ENCODE measurements around the gene C19orf18. TPM values are rescaled to one million over a fixed set of nuclear protein-coding genes. Genes with fewer than 3 reads are reported as not detected.

The C19orf18 gene
- total RNA-seq, 1 experiment from 2014 or later, result 0.98 TPM

DNA sequence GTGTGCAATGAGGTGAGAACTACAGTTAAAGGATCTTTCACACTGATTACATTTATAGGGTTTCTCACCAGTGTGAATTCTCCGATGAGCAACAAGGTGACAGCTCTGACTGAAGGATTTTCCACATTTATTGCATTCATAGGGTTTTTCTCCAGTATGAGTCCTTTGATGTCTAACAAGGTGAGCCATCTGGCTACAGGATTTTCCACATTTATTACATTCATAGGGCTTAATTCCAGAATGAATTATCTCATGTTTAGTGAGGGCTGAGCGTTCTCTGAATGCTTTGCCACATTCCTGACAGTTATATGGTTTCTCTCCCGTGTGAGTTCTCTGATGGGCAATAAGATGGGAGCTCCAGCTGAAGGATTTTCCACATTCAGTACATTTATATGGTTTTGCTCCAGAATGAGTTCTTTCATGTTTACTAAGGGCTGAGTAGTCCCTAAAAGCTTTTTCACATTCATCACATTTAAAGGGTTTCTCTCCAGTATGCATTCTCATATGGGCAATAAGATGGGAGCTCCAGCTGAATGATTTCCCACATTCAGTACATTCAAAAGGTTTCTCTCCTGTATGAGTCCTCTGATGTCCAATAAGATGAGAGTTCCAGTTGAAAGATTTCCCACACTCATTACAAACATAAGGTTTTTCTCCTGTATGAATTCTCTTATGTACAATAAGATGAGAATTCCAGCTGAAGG, 4.4 kb upstream of the C19orf18 start:
- ChIA-PET CTCF (interaction anchor here (0.5 kb wide), 1 partner anchor 31 kb away, joined by 3 read pairs; no protein-coding TSS in a partner anchor), POLR2A (no interaction called here)
- ATAC-seq (no peak), DNase-seq (ENCODE audit: low read depth, low spot score) (no peak)
- intact Hi-C loops (cut with micrococcal nuclease; ENCODE audit: unreplicated experiment), result no loop called here
- in situ Hi-C loops (cut with HindIII; ENCODE audit: low pct_unique_long_range_greater_than_20kb, low sequenced_read_pairs), result no loop called here
- no peak for TF ChIP-seq TCF7L2 (IDR thresholded peaks at IDR 0.05; ENCODE audit: low read depth, low read length)
- TF ChIP-seq, protein P1, sequence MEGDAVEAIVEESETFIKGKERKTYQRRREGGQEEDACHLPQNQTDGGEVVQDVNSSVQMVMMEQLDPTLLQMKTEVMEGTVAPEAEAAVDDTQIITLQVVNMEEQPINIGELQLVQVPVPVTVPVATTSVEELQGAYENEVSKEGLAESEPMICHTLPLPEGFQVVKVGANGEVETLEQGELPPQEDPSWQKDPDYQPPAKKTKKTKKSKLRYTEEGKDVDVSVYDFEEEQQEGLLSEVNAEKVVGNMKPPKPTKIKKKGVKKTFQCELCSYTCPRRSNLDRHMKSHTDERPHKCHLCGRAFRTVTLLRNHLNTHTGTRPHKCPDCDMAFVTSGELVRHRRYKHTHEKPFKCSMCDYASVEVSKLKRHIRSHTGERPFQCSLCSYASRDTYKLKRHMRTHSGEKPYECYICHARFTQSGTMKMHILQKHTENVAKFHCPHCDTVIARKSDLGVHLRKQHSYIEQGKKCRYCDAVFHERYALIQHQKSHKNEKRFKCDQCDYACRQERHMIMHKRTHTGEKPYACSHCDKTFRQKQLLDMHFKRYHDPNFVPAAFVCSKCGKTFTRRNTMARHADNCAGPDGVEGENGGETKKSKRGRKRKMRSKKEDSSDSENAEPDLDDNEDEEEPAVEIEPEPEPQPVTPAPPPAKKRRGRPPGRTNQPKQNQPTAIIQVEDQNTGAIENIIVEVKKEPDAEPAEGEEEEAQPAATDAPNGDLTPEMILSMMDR (IDR thresholded peaks at IDR 0.05), result no peak
- TF ChIP-seq SIN3A (IDR thresholded peaks at IDR 0.05; ENCODE audit: borderline replicate concordance, insufficient read depth, low read depth, low read length), result no peak
- TF ChIP-seq REST (IDR thresholded peaks at IDR 0.05; ENCODE audit: insufficient read depth in 1 of 2, low read depth in 2 of 2, low read length in 1 of 2), result no peak
- no peak for TF ChIP-seq POLR2AphosphoS5 (IDR thresholded peaks at IDR 0.05; ENCODE audit: low read depth, low read length)
- Histone ChIP-seq H3K27me3 (ENCODE audit: control insufficient read depth, insufficient read depth, low read length) (no peaks in the 10 kb centered on the region), H3K27ac (ENCODE audit: low read length) (no peak overlapping the region), H3K4me3 (ENCODE audit: low read depth in 2 of 2, low read length in 2 of 2) (no peak overlapping the region), H3K9me3 (ENCODE audit: control insufficient read depth, insufficient read depth, low read depth, low read length) (peaks cover 90% of the 10 kb centered on the region), H3K4me1 (ENCODE audit: control insufficient read depth, insufficient read depth, low read length) (no peaks in the 10 kb centered on the region), H3K36me3 (ENCODE audit: control insufficient read depth, insufficient read depth, low read length) (peaks cover under 1% of the 10 kb centered on the region; the same call in 1 of the 2 replicates)
- TSS peak; percentile 24 for BruUV-seq (replicated peaks)

DNA sequence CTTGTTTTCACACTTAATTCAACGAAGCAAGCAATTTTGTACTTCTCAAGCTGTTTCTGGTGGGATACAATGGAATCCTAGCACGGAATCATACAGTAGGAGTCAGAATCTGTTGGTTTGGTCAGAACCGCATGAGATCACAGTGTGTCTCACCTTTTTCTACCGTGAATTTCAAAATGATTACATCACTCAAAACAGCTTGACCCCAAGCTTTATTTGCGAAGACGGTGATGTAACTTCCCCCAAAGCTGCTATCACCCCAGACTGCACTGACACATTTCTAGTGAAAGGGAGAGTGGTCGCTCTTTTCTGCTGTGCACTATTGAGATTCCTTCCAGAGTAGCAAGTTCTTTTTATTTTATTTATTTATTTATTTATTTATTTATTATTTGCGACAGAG, 9.6 kb downstream of the C19orf18 start:
- CTCF ChIA-PET, result no interaction called here
- intact Hi-C loops (cut with micrococcal nuclease; ENCODE audit: unreplicated experiment) (no loop called here), in situ Hi-C loops (cut with HindIII; ENCODE audit: low pct_unique_long_range_greater_than_20kb, low sequenced_read_pairs) (no loop called here)
- no peaks in the 10 kb centered on the region for H3K36me3 ChIP-seq (ENCODE audit: control insufficient read depth, insufficient read depth, low read length)
- no peaks in the 10 kb centered on the region for H3K4me1 ChIP-seq (ENCODE audit: control insufficient read depth, insufficient read depth, low read length)
- no peak overlapping the region for H3K27ac ChIP-seq (ENCODE audit: low read length)
- ATAC-seq, result no peak
- H3K9me3 ChIP-seq (ENCODE audit: control insufficient read depth, insufficient read depth, low read depth, low read length), result peaks cover 14% of the 10 kb centered on the region; the same call in 1 of the 2 replicates
- TF ChIP-seq REST (IDR thresholded peaks at IDR 0.05; ENCODE audit: insufficient read depth in 1 of 2, low read depth in 2 of 2, low read length in 1 of 2), result no peak
- no peak for TF ChIP-seq SIN3A (IDR thresholded peaks at IDR 0.05; ENCODE audit: borderline replicate concordance, insufficient read depth, low read depth, low read length)
- no peak for TF ChIP-seq TCF7L2 (IDR thresholded peaks at IDR 0.05; ENCODE audit: low read depth, low read length)
- TF ChIP-seq POLR2AphosphoS5 (IDR thresholded peaks at IDR 0.05; ENCODE audit: low read depth, low read length), result no peak
- TF ChIP-seq, protein P1 (IDR thresholded peaks at IDR 0.05), result no peak
- no peak overlapping the region for H3K4me3 ChIP-seq (ENCODE audit: low read depth in 2 of 2, low read length in 2 of 2)
- POLR2A ChIA-PET, result no interaction called here
- no peak for DNase-seq (ENCODE audit: low read depth, low spot score)
- no peaks in the 10 kb centered on the region for H3K27me3 ChIP-seq (ENCODE audit: control insufficient read depth, insufficient read depth, low read length)
- BruUV-seq (replicated peaks), result no TSS peak
